A549 (cell line): ENCODE results near the gene AFF2. TPM values are rescaled to one million over a fixed set of nuclear protein-coding genes. Genes with fewer than 3 reads are reported as not detected.

Experiments
- ATAC-seq, 2 experiments: fragments of 200-7000 bp in 1 of 2; fragments of >200 bp in 1 of 2; cut with Nextera tagmentation in 1 of 2; cut with Tn5 transposase in 1 of 2; 3 replicates each; pipeline versions ENCODE4 v1.8.0 to v1.9.1; 2018 to 2020; ENCODE audit warnings: mild to moderate bottlenecking in 1 of 2, moderate library complexity in 1 of 2
- CTCF ChIA-PET: fragments of 300-600 bp; sonication (Branson Sonifier 250); formaldehyde crosslinking; extraction: SDS; loops from one replicate; lab custom pipeline; 2021; ENCODE audit warnings: antibody characterized with exemption, inconsistent platforms; lab: Yijun Ruan, JAX
- POLR2A ChIA-PET: fragments of 350-600 bp; formaldehyde crosslinking; extraction: SDS; loops from one replicate; lab custom pipeline; 2021; ENCODE audit warnings: antibody characterized with exemption, inconsistent platforms; lab: Yijun Ruan, JAX
- DNase-seq, 2 experiments: peaks; one replicate each; pipeline versions ENCODE4 v3.0.0 to v3.0.0-alpha.2; 2011 to 2016; ENCODE audit warnings: low read depth in 1 of 2, low spot score in 1 of 2
- FAIRE-seq: peaks from 2 replicates; lab custom pipeline; 2011; peaks lifted over from hg19 to GRCh38; lab: Jason Lieb, UNC
- H3K27ac ChIP-seq, 2 experiments: fragments of >200 bp; sonication (Bioruptor Twin); formaldehyde crosslinking; 3 replicates each; pipeline ENCODE4 v1.5.1; 2016 to 2017
- H3K4me1 ChIP-seq: fragments of >200 bp; sonication (Bioruptor Twin); formaldehyde crosslinking; 3 replicates; pipeline ENCODE4 v1.6.1; 2016
- H3K4me2 ChIP-seq: fragments of >200 bp; sonication (Bioruptor Twin); formaldehyde crosslinking; 3 replicates; pipeline ENCODE4 v1.6.1; 2016
- H3K4me3 ChIP-seq: fragments of >200 bp; sonication (Bioruptor Twin); formaldehyde crosslinking; 3 replicates; pipeline ENCODE4 v1.5.1; 2016
- H3K9me3 ChIP-seq: fragments of >200 bp; sonication (Bioruptor Twin); formaldehyde crosslinking; 3 replicates; pipeline ENCODE4 v1.6.1; 2016
- CBX2 ChIP-seq: fragments of 200-600 bp; sonication (generic); IDR thresholded peaks from 2 replicates; pipeline ENCODE4 v1.6.1; 2016; ENCODE audit warnings: low read depth, mild to moderate bottlenecking, borderline replicate concordance
- CBX8 ChIP-seq: fragments of 200-600 bp; sonication (generic); IDR thresholded peaks from 2 replicates; pipeline ENCODE4 v1.6.1; 2016
- E2F6 ChIP-seq: IDR thresholded peaks from 2 replicates; pipeline ENCODE4 v1.6.1; 2012; ENCODE audit warnings: low read depth, borderline replicate concordance
- EHMT2 ChIP-seq: fragments of 200-600 bp; sonication (generic); IDR thresholded peaks from 2 replicates; pipeline ENCODE4 v1.6.1; 2016; ENCODE audit warnings: antibody characterized with exemption, low read depth, mild to moderate bottlenecking, moderate library complexity
- ELK1 ChIP-seq: fragments of 150-350 bp; IDR thresholded peaks from 2 replicates; pipeline ENCODE4 v1.6.1; 2014; ENCODE audit warnings: low read depth, mild to moderate bottlenecking, low read length
- EP300 ChIP-seq, 2 experiments: fragments of >200 bp; sonication (Bioruptor Twin); formaldehyde crosslinking; IDR thresholded peaks; 2 replicates in 1 of 2; 3 replicates in 1 of 2; pipeline ENCODE4 v1.6.1; 2016 to 2017
- FOSB ChIP-seq: fragments of 250-450 bp; sonication (Bioruptor Pico); IDR thresholded peaks from 2 replicates; pipeline ENCODE4 v1.5.0; 2020; ENCODE audit warnings: mild to moderate bottlenecking, moderate library complexity
- HDAC2 ChIP-seq: fragments of 200-600 bp; sonication (generic); IDR thresholded peaks from 2 replicates; pipeline ENCODE4 v1.6.1; 2016
- HEYL ChIP-seq: fragments of 250-450 bp; sonication (Bioruptor Pico); IDR thresholded peaks from 2 replicates; pipeline ENCODE4 v1.8.0; 2021; ENCODE audit warnings: mild to moderate bottlenecking, moderate library complexity
- KDM1A ChIP-seq: fragments of 200-600 bp; sonication (generic); IDR thresholded peaks from 2 replicates; pipeline ENCODE4 v1.6.1; 2016; ENCODE audit warnings: low read depth, mild to moderate bottlenecking
- MAFK ChIP-seq: fragments of 450-650 bp; IDR thresholded peaks from 2 replicates; pipeline ENCODE4 v1.6.1; 2014; ENCODE audit not compliant: partially characterized antibody
- MAX ChIP-seq: IDR thresholded peaks from 2 replicates; pipeline ENCODE4 v1.6.1; 2012
- RARB ChIP-seq: fragments of 250-450 bp; sonication (Bioruptor Pico); IDR thresholded peaks from 2 replicates; pipeline ENCODE4 v1.8.0; 2021; ENCODE audit warnings: mild to moderate bottlenecking, moderate library complexity
- RNF2 ChIP-seq: fragments of 200-600 bp; sonication (generic); IDR thresholded peaks from 2 replicates; pipeline ENCODE4 v1.6.1; 2016; ENCODE audit warnings: low read depth, mild to moderate bottlenecking, antibody characterized with exemption, moderate library complexity, borderline replicate concordance
- SREBF2 ChIP-seq: fragments of 450-650 bp; IDR thresholded peaks from 2 replicates; pipeline ENCODE4 v1.6.1; 2014; ENCODE audit warnings: mild to moderate bottlenecking, moderate library complexity
- TFCP2L1 ChIP-seq: fragments of 250-450 bp; sonication (Bioruptor Pico); IDR thresholded peaks from 2 replicates; pipeline ENCODE4 v1.5.0; 2021; ENCODE audit warnings: mild to moderate bottlenecking
- TP53 ChIP-seq: fragments of 250-450 bp; sonication (Bioruptor Pico); IDR thresholded peaks from 2 replicates; pipeline ENCODE4 v1.5.0; 2021; ENCODE audit warnings: mild to moderate bottlenecking, moderate library complexity
- ZC3H11A ChIP-seq: fragments of 450-650 bp; IDR thresholded peaks from 2 replicates; pipeline ENCODE4 v1.6.1; 2014; ENCODE audit warnings: antibody characterized with exemption, mild to moderate bottlenecking
- ZNF302 ChIP-seq: fragments of 250-450 bp; sonication (Bioruptor Pico); IDR thresholded peaks from 2 replicates; pipeline ENCODE4 v1.9.0; 2021; ENCODE audit warnings: inconsistent platforms, mild to moderate bottlenecking, moderate library complexity
- WGBS: methylation state at CpG from one replicate; pipeline ENCODE4 v1.1.6; 2017; ENCODE audit errors: missing lambda C conversion rate; 5-methylcytosine and 5-hydroxymethylcytosine counted together
- polyA plus RNA-seq, 4 experiments: library from polyadenylated mRNA; depleted of rRNA in 3 of 4; stranded (reverse); fragments of >200 nt; fragmentation: RNase III in 1 of 4; extraction: RNeasy Plus Mini Kit Qiagen cat#74134 plus additional on column Dnase treatment in 1 of 4; gene quantifications; 2 replicates in 3 of 4; 3 replicates in 1 of 4; pipeline ENCODE4 v1.2.3, GENCODE V29; 2011 to 2017
- TF ChIP-seq, protein P1 (sequence below): fragments of >200 bp; sonication (Bioruptor Twin); formaldehyde crosslinking; IDR thresholded peaks from 3 replicates; pipeline ENCODE4 v1.6.1; 2016
- TF ChIP-seq, protein P2 (sequence below): fragments of 250-450 bp; sonication (Bioruptor Pico); IDR thresholded peaks from 2 replicates; pipeline ENCODE4 v1.5.0; 2021; ENCODE audit warnings: mild to moderate bottlenecking, moderate library complexity, borderline replicate concordance
- TF ChIP-seq, protein P3 (sequence below): fragments of >200 bp; sonication (Bioruptor Twin); formaldehyde crosslinking; IDR thresholded peaks from 2 replicates; pipeline ENCODE4 v1.6.1; 2016

AFF2 gene
- polyA plus RNA-seq, 2 of the 4 experiments (the other 2 are of a cell fraction), result 0.04 TPM; not detected in 1

GRCh38 chrX:148517176-148517575, 16.8 kb downstream of the AFF2 start:
- CTCF ChIA-PET, result no interaction called here
- no peak for DNase-seq
- H3K4me3 ChIP-seq, result no peak overlapping the region
- POLR2A ChIA-PET, result no interaction called here
- no peak overlapping the region for H3K27ac ChIP-seq
- no peak for TF ChIP-seq E2F6
- no peak for TF ChIP-seq MAX
- TF ChIP-seq HEYL (CRISPR knock-in tag), result no peak
- TF ChIP-seq, protein P1, sequence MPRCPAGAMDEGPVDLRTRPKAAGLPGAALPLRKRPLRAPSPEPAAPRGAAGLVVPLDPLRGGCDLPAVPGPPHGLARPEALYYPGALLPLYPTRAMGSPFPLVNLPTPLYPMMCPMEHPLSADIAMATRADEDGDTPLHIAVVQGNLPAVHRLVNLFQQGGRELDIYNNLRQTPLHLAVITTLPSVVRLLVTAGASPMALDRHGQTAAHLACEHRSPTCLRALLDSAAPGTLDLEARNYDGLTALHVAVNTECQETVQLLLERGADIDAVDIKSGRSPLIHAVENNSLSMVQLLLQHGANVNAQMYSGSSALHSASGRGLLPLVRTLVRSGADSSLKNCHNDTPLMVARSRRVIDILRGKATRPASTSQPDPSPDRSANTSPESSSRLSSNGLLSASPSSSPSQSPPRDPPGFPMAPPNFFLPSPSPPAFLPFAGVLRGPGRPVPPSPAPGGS, result no peak
- TF ChIP-seq RNF2, result no peak
- no peak for TF ChIP-seq ELK1
- no peak for TF ChIP-seq SREBF2
- H3K4me2 ChIP-seq, result no peak overlapping the region
- no peak for FAIRE-seq
- no peaks in the 10 kb centered on the region for H3K4me1 ChIP-seq
- WGBS, result 0% methylated on average over 2 of the region's 2 CpGs
- no peaks in the 10 kb centered on the region for H3K9me3 ChIP-seq
- ATAC-seq, result no peak

DNA sequence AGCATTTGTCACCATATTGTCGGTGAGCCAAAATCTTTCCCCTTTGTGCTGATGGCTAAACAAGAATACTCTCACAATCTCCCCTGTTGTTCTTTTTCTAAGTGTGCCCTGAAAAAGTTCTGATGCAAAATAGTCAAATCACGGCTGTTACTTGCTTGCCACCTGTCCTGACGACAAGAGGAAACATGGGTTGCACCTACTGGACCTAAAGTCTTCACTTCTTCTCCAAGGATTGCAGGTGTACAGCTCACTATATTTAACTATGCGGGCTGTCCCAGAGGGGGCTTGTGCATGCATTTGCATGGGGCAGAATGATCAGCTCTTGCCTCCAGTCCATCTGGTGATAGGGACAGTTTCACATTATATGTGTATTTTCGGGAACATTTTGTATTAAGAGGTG, 21.6 kb downstream of the AFF2 start:
- 25% methylated on average over 4 of the region's 5 CpGs for WGBS
- H3K27ac ChIP-seq, result no peak overlapping the region
- no peaks in the 10 kb centered on the region for H3K9me3 ChIP-seq
- TF ChIP-seq RNF2, result no peak
- no peak for TF ChIP-seq TP53 (CRISPR knock-in tag)
- no peak for TF ChIP-seq ZNF302 (CRISPR knock-in tag)
- TF ChIP-seq CBX2, result no peak
- no peak for TF ChIP-seq MAFK
- TF ChIP-seq FOSB (CRISPR knock-in tag), result no peak
- TF ChIP-seq, protein P2, sequence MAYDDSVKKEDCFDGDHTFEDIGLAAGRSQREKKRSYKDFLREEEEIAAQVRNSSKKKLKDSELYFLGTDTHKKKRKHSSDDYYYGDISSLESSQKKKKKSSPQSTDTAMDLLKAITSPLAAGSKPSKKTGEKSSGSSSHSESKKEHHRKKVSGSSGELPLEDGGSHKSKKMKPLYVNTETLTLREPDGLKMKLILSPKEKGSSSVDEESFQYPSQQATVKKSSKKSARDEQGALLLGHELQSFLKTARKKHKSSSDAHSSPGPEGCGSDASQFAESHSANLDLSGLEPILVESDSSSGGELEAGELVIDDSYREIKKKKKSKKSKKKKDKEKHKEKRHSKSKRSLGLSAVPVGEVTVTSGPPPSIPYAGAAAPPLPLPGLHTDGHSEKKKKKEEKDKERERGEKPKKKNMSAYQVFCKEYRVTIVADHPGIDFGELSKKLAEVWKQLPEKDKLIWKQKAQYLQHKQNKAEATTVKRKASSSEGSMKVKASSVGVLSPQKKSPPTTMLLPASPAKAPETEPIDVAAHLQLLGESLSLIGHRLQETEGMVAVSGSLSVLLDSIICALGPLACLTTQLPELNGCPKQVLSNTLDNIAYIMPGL (CRISPR knock-in tag), result no peak
- no peak for TF ChIP-seq EP300 (IDR thresholded peaks at IDR 0.05)
- TF ChIP-seq E2F6, result no peak
- TF ChIP-seq TFCP2L1 (CRISPR knock-in tag), result no peak
- TF ChIP-seq, protein P3, sequence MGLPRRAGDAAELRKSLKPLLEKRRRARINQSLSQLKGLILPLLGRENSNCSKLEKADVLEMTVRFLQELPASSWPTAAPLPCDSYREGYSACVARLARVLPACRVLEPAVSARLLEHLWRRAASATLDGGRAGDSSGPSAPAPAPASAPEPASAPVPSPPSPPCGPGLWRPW, result no peak
- no peak for TF ChIP-seq KDM1A
- TF ChIP-seq RARB (CRISPR knock-in tag), result no peak
- no peak for TF ChIP-seq ZC3H11A
- no peak for TF ChIP-seq EHMT2
- TF ChIP-seq HDAC2, result no peak
- TF ChIP-seq CBX8, result no peak
- ChIA-PET POLR2A (no interaction called here), CTCF (no interaction called here)
- ATAC-seq (no peak), DNase-seq (no peak), FAIRE-seq (no peak)
- H3K4me1 ChIP-seq, result no peaks in the 10 kb centered on the region
- no peak overlapping the region for H3K4me2 ChIP-seq
- H3K4me3 ChIP-seq, result no peak overlapping the region
